ENCODE results near the gene JPH2.

DNA sequence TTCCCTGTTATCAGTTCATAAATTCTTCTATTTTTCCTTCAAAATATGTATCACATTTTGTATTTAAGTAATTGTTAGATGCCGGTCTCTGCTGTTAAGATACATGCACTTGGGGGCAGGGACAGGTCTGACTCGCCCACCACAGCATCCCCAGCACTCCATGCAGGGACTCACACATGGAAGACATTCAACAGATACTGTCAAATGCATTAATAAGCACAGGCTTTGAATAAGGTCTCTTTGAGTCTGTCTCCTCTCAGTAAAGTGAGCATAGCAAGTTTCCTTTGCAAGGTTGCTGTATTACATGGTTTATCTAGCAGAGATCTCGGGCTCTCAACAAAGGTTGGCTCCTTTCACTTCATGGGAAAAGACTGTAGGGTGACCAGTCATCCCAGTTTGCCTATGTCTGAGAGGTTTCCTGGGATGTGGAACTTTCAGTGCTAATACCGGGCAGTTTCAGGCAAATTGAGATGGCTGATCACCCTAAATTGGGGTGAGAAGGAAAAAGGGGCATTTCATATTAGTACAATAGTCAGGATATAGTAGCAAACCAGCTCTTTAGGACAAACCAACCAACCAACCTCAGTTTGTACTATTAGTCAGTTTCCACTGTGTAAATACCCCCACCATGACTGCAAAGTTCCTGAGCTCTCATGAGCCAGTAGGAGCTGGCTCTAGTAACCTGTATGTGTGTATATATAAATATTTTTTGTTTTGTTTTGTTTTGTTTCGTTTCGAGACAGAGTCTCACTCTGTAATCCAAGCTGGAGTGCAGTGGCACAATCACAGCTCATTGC is 15.0 kb downstream of the JPH2 start:
- TF ChIP-seq, protein P1, sequence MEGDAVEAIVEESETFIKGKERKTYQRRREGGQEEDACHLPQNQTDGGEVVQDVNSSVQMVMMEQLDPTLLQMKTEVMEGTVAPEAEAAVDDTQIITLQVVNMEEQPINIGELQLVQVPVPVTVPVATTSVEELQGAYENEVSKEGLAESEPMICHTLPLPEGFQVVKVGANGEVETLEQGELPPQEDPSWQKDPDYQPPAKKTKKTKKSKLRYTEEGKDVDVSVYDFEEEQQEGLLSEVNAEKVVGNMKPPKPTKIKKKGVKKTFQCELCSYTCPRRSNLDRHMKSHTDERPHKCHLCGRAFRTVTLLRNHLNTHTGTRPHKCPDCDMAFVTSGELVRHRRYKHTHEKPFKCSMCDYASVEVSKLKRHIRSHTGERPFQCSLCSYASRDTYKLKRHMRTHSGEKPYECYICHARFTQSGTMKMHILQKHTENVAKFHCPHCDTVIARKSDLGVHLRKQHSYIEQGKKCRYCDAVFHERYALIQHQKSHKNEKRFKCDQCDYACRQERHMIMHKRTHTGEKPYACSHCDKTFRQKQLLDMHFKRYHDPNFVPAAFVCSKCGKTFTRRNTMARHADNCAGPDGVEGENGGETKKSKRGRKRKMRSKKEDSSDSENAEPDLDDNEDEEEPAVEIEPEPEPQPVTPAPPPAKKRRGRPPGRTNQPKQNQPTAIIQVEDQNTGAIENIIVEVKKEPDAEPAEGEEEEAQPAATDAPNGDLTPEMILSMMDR (IDR thresholded peaks at IDR 0.05): no peak
- no peak for TF ChIP-seq ZFX (IDR thresholded peaks at IDR 0.05; ENCODE audit: borderline replicate concordance)

Data from 22Rv1 (cell line).